Measurements from ENCODE around the gene PNPLA6.
A peak's percentile ranks its signal among the peaks of the same experiment; 100 is the strongest.

The PNPLA6 gene

DNA sequence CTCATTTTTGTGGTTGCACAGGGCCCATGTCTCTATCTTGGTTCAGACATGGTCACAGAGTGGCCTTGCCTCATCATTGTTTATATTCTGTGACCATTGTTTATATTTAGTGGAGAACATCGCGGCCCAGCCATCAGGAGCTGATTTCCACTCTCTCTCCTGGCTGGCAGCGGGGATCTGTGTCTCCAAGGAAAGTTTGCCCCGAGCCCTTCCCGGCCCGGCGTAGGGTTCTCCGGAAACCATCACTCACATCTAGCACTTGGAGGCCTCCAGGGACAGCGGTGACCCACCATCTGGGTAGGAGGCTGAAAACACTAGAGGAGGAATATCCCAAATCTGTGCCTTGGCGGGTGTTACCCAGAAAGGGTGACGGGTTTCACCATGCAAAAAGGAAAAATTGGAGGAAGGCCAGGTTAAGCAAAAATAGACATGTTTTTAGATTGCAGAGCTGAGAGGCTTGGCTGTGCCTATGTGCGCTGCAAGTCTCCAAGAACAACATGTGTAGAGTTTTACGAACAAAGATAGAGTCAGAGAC, 20.3 kb upstream of the PNPLA6 start:
- DNase-seq (ENCODE audit: low read depth in 1 of 2, low spot score in 1 of 2): no peak

DNA sequence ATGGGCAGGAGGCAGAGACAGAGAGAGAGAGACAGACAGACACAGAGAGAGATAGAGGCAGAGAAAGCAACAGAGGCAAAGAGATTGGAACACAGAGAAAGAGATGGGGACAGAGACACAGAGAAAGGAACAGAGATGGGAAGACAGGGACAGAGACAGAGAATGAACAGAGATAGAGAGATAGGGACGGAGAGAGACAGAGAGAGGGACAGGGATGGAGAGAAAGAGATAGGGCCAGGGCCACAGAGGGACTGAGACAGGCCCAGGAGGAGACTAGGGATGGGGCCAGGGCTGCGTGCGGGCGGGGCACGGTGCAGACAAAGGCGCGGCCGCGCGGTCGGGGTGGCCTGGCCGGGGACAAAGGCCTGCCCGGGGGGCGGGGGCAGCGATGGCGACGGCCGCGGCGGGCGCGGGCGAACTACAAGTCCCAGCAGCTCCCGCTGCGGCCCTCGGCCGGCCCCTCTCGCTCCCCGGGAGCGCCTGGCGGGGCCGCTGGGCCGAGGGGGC, 19.8 kb upstream of the PNPLA6 start, which contains the start of gene ZNF358:
Gene ZNF358 (plus strand): TSS at position 459 of the 507 bp plus-strand sequence. CDS start 3,140 bp downstream, outside the sequence.
- no peak for DNase-seq (ENCODE audit: low read depth in 1 of 2, low spot score in 1 of 2)

DNA sequence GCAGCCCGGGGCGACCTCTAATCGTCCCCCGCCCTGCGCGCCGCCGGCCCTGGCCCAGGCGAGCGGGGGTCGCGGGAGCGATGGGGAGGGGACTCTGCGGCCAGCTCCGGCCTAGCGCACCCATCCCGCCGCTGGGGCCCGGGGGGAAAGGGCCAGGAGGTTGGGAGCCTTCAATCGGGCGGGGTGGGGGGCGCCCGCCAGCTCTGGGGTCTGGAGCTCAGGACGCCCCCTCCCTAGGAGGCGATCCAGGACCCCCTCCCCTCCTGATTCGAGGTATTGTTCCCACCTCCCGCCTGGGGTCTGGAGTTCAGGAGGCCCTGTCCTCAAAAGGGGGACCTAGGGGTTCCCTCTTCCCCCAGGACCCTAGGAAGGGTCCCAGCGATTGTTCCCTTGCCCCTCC, 19.2 kb upstream of the PNPLA6 start:
- DNase-seq (ENCODE audit: low read depth in 1 of 2, low spot score in 1 of 2): no peak

- no peak for DNase-seq (ENCODE audit: low read depth in 1 of 2, low spot score in 1 of 2)
These were observed 18.6 kb upstream of the PNPLA6 start for GRCh38 chr19:7516878-7517277.

- no peak for DNase-seq (ENCODE audit: low read depth in 1 of 2, low spot score in 1 of 2)
These were observed 16.0 kb upstream of the PNPLA6 start for GRCh38 chr19:7519361-7520130.

DNA sequence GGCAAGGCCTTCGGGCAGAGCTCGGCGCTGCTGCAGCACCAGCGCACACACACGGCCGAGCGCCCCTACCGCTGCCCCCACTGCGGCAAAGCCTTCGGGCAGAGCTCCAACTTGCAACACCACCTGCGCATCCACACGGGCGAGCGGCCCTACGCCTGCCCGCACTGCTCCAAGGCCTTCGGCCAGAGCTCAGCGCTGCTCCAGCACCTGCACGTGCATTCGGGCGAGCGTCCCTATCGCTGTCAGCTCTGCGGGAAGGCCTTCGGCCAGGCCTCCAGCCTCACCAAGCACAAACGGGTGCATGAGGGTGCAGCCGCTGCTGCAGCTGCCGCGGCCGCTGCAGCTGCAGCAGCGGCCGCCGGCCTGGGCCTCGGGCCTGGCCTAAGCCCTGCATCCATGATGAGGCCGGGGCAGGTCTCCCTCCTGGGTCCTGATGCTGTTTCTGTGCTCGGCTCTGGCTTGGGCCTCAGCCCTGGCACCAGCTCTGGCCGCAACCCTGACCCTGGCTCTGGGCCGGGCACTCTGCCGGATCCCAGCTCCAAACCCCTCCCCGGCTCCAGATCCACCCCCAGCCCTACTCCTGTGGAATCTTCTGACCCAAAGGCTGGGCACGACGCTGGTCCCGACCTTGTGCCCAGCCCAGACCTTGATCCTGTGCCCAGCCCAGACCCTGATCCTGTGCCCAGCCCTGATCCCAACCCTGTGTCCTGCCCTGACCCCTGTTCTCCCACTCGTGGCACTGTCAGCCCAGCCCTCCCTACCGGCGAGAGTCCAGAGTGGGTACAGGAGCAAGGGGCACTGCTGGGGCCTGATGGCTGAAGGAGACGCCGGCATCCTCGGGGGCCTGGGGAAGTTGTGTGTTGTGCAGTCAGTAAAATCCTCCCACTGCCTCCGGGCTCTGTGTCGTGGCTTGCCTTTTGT, 15.1 kb upstream of the PNPLA6 start:
- no peak for DNase-seq (ENCODE audit: low read depth in 1 of 2, low spot score in 1 of 2)

DNA sequence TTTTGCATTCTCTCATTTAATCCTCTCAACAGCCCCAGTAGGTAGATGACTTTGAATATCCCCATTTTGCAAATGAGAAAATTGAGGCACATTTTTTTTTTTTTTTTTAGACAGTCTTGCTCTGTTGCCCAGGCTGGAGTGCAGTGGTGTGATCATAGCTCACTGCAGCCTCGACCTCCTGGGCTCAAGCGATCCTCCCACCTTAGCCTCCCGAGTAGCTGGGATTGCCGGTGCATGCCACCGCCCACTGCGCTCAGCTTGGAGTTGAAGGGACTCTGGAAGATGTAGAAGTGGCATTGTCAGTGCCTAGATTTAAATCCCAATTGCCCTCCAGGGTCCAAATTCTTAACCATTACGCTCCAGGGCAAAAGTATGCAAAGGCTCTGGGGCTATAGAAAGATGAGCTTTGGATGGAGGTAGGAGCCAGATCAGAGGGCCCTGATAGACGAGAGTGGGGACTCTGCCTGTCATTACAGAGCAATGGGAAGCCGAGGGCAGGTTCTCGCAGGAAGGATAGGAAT, 13.9 kb upstream of the PNPLA6 start:
- no peak for DNase-seq (ENCODE audit: low read depth in 1 of 2, low spot score in 1 of 2)

DNA sequence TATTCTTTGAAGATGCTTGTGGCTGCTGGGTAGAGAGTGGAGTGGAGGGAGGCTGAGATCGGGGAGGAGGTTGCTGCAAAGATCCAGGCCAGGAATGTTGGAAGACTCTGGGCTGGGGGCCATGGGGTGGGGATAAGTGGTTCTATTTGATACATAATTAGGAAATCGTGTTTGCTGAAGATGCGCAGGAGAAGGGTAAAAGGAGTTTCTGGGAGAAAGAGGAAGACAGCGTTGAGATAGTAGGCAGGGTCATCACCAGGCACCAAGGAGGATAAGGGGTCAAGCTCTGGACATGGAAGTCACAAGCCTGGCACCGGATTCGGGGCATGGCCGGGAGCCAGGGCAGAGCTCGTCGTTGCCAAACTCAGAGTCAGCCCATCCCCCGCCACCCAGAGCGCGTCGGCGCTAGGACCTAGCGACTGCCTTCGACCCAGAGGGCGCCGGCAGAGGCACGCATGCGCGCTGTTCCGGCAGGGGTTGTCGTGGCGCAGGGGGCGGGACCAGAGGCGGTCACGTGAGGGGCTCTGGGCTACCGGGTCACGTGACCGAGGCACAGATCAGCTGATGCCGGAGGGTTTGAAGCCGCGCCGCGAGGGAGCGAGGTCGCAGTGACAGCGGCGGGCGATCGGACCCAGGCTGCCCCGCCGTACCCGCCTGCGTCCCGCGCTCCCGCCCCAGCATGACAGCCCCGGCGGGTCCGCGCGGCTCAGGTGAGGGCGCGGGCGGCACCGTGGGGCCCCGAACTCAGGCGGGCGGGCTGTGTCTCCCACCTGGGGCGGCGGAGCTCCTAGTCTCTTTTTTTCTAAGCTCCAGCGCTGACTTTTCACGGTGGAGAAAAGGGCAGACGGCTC, 13.2 kb upstream of the PNPLA6 start, which contains the start of gene MCOLN1:
Gene MCOLN1 (plus strand): TSS at position 553 of the 851 bp plus-strand sequence. CDS start 127 bp downstream, at position 680.
- peak; percentile 99 to 100 for DNase-seq (ENCODE audit: low read depth in 1 of 2, low spot score in 1 of 2)

DNA sequence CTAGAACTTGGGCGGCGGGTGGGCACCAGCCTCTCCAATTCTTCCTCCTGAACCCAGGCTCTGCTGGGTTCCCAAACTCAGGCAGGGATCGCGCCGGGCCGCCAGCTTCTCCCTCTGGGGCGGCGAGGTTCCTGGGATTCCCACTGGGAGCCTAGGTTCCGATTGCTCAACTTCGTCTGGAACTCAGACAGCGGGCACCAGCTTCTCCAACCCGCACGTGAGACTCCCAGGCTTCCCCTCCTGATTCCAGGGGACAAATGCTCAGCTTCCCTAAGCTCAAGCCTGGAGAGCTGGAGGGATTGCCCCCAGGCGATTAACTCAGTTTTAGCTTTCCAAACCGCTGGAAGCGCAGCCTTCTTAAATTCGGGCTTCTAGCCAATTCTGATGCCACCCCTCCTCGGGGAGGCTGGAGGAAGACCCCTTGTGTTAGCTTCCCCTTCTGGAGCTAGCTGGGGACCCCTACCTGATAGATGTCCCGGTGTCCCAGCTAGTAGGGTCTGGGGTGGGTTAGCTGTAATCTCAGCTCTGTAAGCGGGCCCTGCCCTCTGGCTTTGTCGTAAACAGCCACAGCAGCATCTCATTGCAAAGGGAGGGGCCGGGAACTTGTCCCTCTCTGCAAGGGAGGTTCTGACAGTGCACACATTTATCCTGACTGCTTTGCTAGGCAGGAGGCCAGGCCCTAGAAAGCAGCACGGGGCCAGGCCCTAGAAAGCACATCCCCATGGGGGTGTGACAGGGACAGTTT, 12.4 kb upstream of the PNPLA6 start:
- no peak for DNase-seq (ENCODE audit: low read depth in 1 of 2, low spot score in 1 of 2)

GRCh38 chr19:7524523-7524922, 11.0 kb upstream of the PNPLA6 start:
- no peak for DNase-seq (ENCODE audit: low read depth in 1 of 2, low spot score in 1 of 2)

DNA sequence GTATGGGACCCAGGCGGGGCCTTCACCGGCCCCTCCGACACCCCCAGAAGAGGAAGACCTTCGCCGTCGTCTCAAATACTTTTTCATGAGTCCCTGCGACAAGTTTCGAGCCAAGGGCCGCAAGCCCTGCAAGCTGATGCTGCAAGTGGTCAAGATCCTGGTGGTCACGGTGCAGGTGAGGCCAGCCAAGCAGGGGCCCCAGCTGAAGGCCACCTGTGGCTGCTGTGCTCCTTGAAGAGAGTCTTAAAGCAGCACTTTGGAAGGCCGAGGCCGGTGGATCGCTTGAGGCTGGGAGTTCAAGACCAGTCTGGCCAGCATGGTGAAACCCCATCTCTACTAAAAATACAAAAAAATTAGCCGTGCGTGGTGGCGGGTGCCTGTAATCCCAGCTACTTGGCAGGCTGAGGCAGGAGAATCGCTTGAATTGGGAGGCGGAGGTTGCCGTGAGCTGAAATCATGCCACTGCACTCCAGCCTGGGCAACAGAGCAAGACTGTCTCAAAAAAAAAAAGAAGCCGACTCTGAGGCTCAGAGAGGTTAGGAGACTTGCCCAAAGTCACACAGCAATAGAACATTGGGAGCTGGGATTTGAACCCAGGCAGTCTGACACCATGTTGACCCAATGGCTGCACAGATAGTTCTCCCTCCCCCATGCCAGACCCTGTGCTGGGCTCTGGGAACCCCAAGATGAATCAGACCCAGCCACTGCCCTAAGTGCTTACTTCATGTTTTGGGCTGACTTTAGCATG, 10.4 kb upstream of the PNPLA6 start:
- DNase-seq (ENCODE audit: low read depth in 1 of 2, low spot score in 1 of 2): no peak

DNA sequence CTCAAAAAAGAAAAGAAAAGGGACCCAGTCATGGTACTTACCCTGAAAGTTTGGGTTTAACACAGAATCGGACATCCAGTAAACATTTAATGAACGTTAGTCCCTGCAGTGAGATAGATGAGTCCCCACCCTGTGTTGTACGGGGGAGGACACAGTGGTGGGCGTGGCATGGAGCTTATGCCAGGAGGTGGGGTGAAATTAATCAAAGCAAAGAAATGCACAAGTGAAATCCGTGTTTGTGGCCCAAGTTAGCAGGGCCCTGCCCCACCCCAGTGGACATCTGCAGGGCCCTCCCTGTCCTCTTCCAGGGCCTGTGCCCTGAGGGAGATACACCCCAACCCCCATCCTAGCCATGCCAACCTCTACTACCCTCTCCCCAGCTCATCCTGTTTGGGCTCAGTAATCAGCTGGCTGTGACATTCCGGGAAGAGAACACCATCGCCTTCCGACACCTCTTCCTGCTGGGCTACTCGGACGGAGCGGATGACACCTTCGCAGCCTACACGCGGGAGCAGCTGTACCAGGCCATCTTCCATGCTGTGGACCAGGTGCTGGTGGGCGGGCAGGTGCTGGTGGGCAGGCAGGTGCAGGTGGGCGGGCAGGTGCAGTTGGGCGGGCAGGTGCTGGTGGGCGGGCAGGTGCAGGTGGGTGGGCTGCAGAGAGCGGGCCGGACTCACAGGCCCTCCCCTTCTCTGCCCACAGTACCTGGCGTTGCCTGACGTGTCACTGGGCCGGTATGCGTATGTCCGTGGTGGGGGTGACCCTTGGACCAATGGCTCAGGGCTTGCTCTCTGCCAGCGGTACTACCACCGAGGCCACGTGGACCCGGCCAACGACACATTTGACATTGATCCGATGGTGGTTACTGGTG, 9.2 kb upstream of the PNPLA6 start:
- DNase-seq (ENCODE audit: low read depth in 1 of 2, low spot score in 1 of 2): no peak

DNA sequence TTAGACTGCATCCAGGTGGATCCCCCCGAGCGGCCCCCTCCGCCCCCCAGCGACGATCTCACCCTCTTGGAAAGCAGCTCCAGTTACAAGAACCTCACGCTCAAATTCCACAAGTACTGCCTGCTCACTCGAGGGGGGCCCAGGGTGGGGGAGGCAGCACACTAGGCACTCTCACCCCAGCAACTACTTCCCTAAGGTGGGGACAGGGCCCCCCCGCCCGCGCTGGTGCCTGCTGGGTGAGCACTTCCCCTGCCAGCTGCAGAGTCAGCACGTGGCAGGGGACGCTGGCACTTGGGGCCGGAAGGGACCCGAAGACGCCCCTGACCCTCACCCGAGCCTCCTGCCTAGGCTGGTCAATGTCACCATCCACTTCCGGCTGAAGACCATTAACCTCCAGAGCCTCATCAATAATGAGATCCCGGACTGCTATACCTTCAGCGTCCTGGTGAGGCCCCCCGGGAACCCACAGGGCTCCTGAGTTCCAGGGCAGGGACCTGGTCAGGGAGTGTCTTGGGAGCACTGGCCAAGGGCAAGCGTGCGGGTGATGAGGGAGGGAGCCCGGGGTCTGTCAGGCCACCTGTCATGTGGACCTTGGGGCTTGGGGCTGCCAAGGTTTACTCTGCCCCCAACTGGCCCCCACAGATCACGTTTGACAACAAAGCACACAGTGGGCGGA, 7.9 kb upstream of the PNPLA6 start:
- DNase-seq (ENCODE audit: low read depth in 1 of 2, low spot score in 1 of 2): no peak

DNA sequence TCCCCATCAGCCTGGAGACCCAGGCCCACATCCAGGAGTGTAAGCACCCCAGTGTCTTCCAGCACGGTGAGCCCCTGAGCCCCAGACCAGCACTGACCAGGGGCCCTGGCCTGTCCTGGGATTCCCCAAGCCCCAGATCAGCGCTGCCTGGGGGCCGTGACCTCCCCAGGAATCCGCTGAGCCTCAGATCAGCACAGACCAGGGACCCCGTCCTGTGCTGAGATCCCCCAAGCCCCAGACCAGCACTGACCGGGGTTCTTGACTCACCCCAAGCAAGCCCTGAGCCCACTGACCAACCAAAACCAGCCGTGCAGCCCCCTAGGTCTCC, 7.4 kb upstream of the PNPLA6 start:
- DNase-seq (ENCODE audit: low read depth in 1 of 2, low spot score in 1 of 2): no peak

DNA sequence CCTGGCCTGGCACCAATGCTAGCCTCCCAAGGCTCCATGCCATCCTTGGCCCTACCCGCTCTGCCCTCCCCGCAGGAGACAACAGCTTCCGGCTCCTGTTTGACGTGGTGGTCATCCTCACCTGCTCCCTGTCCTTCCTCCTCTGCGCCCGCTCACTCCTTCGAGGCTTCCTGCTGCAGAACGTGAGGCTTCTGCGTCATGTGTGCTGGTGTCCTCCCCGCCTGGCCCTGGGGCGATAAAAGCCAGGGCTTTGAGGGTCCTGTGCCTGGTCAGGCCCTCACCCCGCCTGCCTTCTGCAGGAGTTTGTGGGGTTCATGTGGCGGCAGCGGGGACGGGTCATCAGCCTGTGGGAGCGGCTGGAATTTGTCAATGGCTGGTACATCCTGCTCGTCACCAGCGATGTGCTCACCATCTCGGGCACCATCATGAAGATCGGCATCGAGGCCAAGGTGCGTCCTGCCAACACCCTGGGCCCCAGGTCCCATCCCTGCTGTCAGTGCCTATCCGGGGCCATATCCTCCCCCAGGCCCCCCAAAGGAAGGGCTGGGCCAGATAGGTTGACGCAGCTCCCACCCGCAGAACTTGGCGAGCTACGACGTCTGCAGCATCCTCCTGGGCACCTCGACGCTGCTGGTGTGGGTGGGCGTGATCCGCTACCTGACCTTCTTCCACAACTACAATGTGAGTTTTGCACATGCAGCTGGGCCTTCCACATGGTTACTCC, 6.8 kb upstream of the PNPLA6 start:
- DNase-seq (ENCODE audit: low read depth in 1 of 2, low spot score in 1 of 2): no peak

DNA sequence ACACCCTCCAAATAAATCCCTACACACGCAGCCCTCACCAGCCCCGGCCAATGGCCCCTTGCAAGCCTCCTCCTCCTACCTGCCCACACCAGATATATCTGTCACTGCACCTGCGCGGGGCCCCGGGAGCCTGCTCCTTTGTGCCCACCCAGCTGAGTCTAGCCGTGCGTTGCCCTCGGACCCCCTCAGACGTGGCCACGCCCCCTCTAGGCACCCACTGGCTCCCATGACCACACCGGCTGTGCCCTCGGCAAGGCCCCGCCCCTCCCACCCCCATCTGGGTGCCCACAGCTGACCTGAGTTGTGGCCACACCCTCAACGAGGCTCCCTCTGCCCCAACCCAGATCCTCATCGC, 6.3 kb upstream of the PNPLA6 start:
- DNase-seq (ENCODE audit: low read depth in 1 of 2, low spot score in 1 of 2): no peak
